ENCODE results near the gene PLTP. TPM values are rescaled to one million over a fixed set of nuclear protein-coding genes. Genes with fewer than 3 reads are reported as not detected.

Gene PLTP
- total and polyA plus RNA-seq, 2 of the 13 experiments (the other 11 are each of a cell fraction or from before 2014, with no cell fraction given) = 16.9 to 28.6 TPM

- peak; percentile 86 for TF ChIP-seq MNT (IDR thresholded peaks at IDR 0.05)
- peak; percentile 98 for TF ChIP-seq ZNF431 (CRISPR knock-in tag; IDR thresholded peaks at IDR 0.05; ENCODE audit: borderline replicate concordance, low read depth)
- peak; percentile 27; the same call in 1 of the 2 replicates for TF ChIP-seq PBX3 (CRISPR knock-in tag; IDR thresholded peaks at IDR 0.05; ENCODE audit: borderline replicate concordance)
- peak; percentile 13; the same call in 1 of the 2 replicates for TF ChIP-seq TGIF2 (CRISPR knock-in tag; IDR thresholded peaks at IDR 0.05)
- TF ChIP-seq BRF2 (CRISPR knock-in tag; IDR thresholded peaks at IDR 0.05) = peak; percentile 83; the same call in 1 of the 2 replicates
- TF ChIP-seq LCORL (IDR thresholded peaks at IDR 0.05) = no peak
- 0 out of 2 replicates have a peak, but pooled peaks have one; percentile 77 for TF ChIP-seq LCORL (CRISPR knock-in tag; IDR thresholded peaks at IDR 0.05)
- peak; percentile 98 for TF ChIP-seq SRSF1 (optimal IDR thresholded peaks at IDR 0.05; ENCODE audit: low read depth, low read length)
- TF ChIP-seq ZSCAN22 (CRISPR knock-in tag; IDR thresholded peaks at IDR 0.05) = peak; percentile 55; the same call in 1 of the 2 replicates
- peak; percentile 78 for TF ChIP-seq ZBTB34 (CRISPR knock-in tag; IDR thresholded peaks at IDR 0.05)
- peak; percentile 96 for TF ChIP-seq GABPB1 (CRISPR knock-in tag; IDR thresholded peaks at IDR 0.05)
- TF ChIP-seq ZNF839 (CRISPR knock-in tag; IDR thresholded peaks at IDR 0.05; ENCODE audit: borderline replicate concordance) = peak; percentile 98
- TF ChIP-seq ZIK1 (CRISPR knock-in tag; IDR thresholded peaks at IDR 0.05; ENCODE audit: borderline replicate concordance, low read depth) = peak; percentile 84; the same call in 1 of the 2 replicates
- TF ChIP-seq RFX3 (CRISPR knock-in tag; IDR thresholded peaks at IDR 0.05) = no peak; the same call in 1 of the 2 replicates
- peak; percentile 98; the same call in 1 of the 2 replicates for TF ChIP-seq EEA1 (CRISPR knock-in tag; IDR thresholded peaks at IDR 0.05; ENCODE audit: borderline replicate concordance)
- peak; percentile 97 for TF ChIP-seq CBX1 (IDR thresholded peaks at IDR 0.05; ENCODE audit: low read depth)
- TF ChIP-seq ISL2 (CRISPR knock-in tag; IDR thresholded peaks at IDR 0.05) = peak; percentile 57; the same call in 1 of the 2 replicates
- peak; percentile 93 for TF ChIP-seq SNRNP70 (IDR thresholded peaks at IDR 0.05; ENCODE audit: low read depth, low read length)
- TF ChIP-seq NCOA1 (CRISPR knock-in tag; IDR thresholded peaks at IDR 0.05) = peak; percentile 76
- 0 out of 2 replicates have a peak, but pooled peaks have one; percentile 64 for TF ChIP-seq ZMYM3 (CRISPR knock-in tag; IDR thresholded peaks at IDR 0.05)
- peak; percentile 97 for TF ChIP-seq DMAP1 (CRISPR knock-in tag; IDR thresholded peaks at IDR 0.05)
- peak; percentile 81; the same call in 1 of the 2 replicates for TF ChIP-seq GTF2F1 (IDR thresholded peaks at IDR 0.05; ENCODE audit: low read length)
- peak; percentile 96; the same call in 2 of the 3 replicates for TF ChIP-seq MXI1 (IDR thresholded peaks at IDR 0.05; ENCODE audit: borderline replicate concordance, low read depth, low read length)
- peak; percentile 48 for TF ChIP-seq KLF9 (CRISPR knock-in tag; IDR thresholded peaks at IDR 0.05; ENCODE audit: low read depth)
- peak; percentile 20; the same call in 1 of the 2 replicates for TF ChIP-seq HMG20B (CRISPR knock-in tag; conservative IDR thresholded peaks at IDR 0.05)
- no peak for TF ChIP-seq SRSF9 (IDR thresholded peaks at IDR 0.05; ENCODE audit: borderline replicate concordance, insufficient read depth, low read depth, low read length, poor library complexity, severe bottlenecking)
Observed at GRCh38 chr20:45934586-45935415, 22.8 kb upstream of the PLTP start, which contains the start of gene PCIF1 (continued).

All from HepG2 (cell line).